Uterus (tissue), 4 donors: ENCODE results near the gene RO60. TPM values are rescaled to one million over a fixed set of nuclear protein-coding genes. Genes with fewer than 3 reads are reported as not detected.

Source experiments
- DNase-seq, 2 donors: peaks; one replicate each; pipeline ENCODE4 v3.0.0-alpha.2; 2019 to 2020
- H3K27ac ChIP-seq, 2 donors: fragments of 200-600 bp; sonication (generic); 1 replicate in 1 of 2; 2 replicates in 1 of 2; pipeline ENCODE4 v1.5.1; 2016 to 2018
- H3K27me3 ChIP-seq, 2 donors: fragments of 200-600 bp; sonication (generic); one replicate each; pipeline ENCODE4 v1.5.1; 2018 to 2019; ENCODE audit warnings: control low read depth in 1 of 2
- H3K36me3 ChIP-seq, 2 donors: fragments of 200-600 bp; sonication (generic); one replicate each; pipeline ENCODE4 v1.5.1; 2019; ENCODE audit warnings: control low read depth in 1 of 2
- H3K4me1 ChIP-seq, 2 donors: fragments of 200-600 bp; sonication (generic); one replicate each; pipeline ENCODE4 v1.5.1; 2018 to 2019; ENCODE audit warnings: control low read depth in 1 of 2
- H3K4me3 ChIP-seq, 2 donors: fragments of 200-600 bp; sonication (generic); 1 replicate in 1 of 2; 2 replicates in 1 of 2; pipeline ENCODE4 v1.5.1; 2018 to 2019; ENCODE audit warnings: mild to moderate bottlenecking in 1 of 2
- H3K9me3 ChIP-seq, 2 donors: fragments of 200-600 bp; sonication (generic); one replicate each; pipeline ENCODE4 v1.5.1; 2019; ENCODE audit warnings: control low read depth in 1 of 2
- CTCF ChIP-seq, 4 experiments: fragments of 200-600 bp in 2 of 4; fragments of 450-650 bp in 2 of 4; sonication (generic) in 2 of 4; IDR thresholded peaks; one replicate each; pipeline ENCODE4 v1.5.1; 2016 to 2019; ENCODE audit warnings: antibody characterized with exemption in 4 of 4, mild to moderate bottlenecking in 2 of 4, moderate library complexity in 1 of 4
- POLR2A ChIP-seq, 2 donors: fragments of 450-650 bp; IDR thresholded peaks; one replicate each; pipeline ENCODE4 v1.6.1; 2016; ENCODE audit warnings: antibody characterized with exemption in 2 of 2, mild to moderate bottlenecking in 1 of 2, moderate library complexity in 1 of 2
- intact Hi-C: fragments of 100-400 bp; cut with DNase I; formaldehyde crosslinking; loops from one replicate; pipeline ENCODE4 v1.15.1; 2023; ENCODE audit warnings: low total_unique reads
- total RNA-seq, 4 donors: library from RNA; depleted of rRNA in 3 of 4; stranded (reverse); fragments of >200 nt in 3 of 4; gene quantifications; one replicate each; pipeline versions ENCODE4 v1.1.0 to v1.2.4, GENCODE V29; 2014 to 2023
- donor health status: DM: yes; HTN: yes; CAD: no.

Gene RO60
- 100 to 1,000 TPM in 2 of 4 donors, 10 to 100 TPM in 2; 68.9 to 290 (median 98.1) TPM for total RNA-seq

- H3K36me3 ChIP-seq = no peaks in the 10 kb centered on the region
- peak within 1 kb of the TSS; percentile 93 to 95 for H3K27ac ChIP-seq
- intact Hi-C loops = loop anchor here (10.0 kb wide), 1 partner anchor 45 kb away; the partner anchor contains the start of gene GLRX2
- TF ChIP-seq POLR2A (IDR thresholded peaks at IDR 0.05) (peak; percentile 74 to 84), CTCF (IDR thresholded peaks at IDR 0.05) (peak in 2 of 4 experiments; percentile 22 to 59)
- DNase-seq = peak; percentile 96
- no peaks in the 10 kb centered on the region for H3K9me3 ChIP-seq
- H3K4me3 ChIP-seq = peak within 1 kb of the TSS; percentile 63 to 80
- peaks cover 0 to 4% of the 10 kb centered on the region in 2 donors for H3K4me1 ChIP-seq
- no peaks in the 10 kb centered on the region for H3K27me3 ChIP-seq
Observed at GRCh38 chr1:193059282-193060114, at the start of gene RO60, which contains the start of gene UCHL5. RO60 (plus strand) TSS chr1:193059612; CDS start chr1:193069055, 9,443 bp downstream. UCHL5 (minus strand) TSS chr1:193059360; CDS start chr1:193059260, 100 bp downstream.

- H3K27ac ChIP-seq = no peak overlapping the region
- no peaks in the 10 kb centered on the region for H3K36me3 ChIP-seq
- intact Hi-C loops = no loop called here
- H3K27me3 ChIP-seq = no peaks in the 10 kb centered on the region
- TF ChIP-seq POLR2A (IDR thresholded peaks at IDR 0.05) (no peak), CTCF (IDR thresholded peaks at IDR 0.05) (no peak)
- no peaks in the 10 kb centered on the region for H3K4me1 ChIP-seq
- H3K4me3 ChIP-seq = no peak overlapping the region
- H3K9me3 ChIP-seq = no peaks in the 10 kb centered on the region
- no peak for DNase-seq
Observed at GRCh38 chr1:193011406-193011805, 48.0 kb upstream of the RO60 start.

GRCh38 chr1:193013005-193013404 is 46.4 kb upstream of the RO60 start:
- intact Hi-C loops = no loop called here
- peak overlapping the region in 1 of 2 donors; percentile 21 for H3K27ac ChIP-seq
- TF ChIP-seq CTCF (IDR thresholded peaks at IDR 0.05) (no peak), POLR2A (IDR thresholded peaks at IDR 0.05) (no peak)
- H3K4me3 ChIP-seq = no peak overlapping the region
- no peaks in the 10 kb centered on the region for H3K4me1 ChIP-seq
- H3K27me3 ChIP-seq = no peaks in the 10 kb centered on the region
- no peak for DNase-seq
- no peaks in the 10 kb centered on the region for H3K36me3 ChIP-seq
- H3K9me3 ChIP-seq = no peaks in the 10 kb centered on the region

- Histone ChIP-seq H3K4me3 (no peak overlapping the region), H3K9me3 (no peaks in the 10 kb centered on the region), H3K36me3 (no peaks in the 10 kb centered on the region), H3K4me1 (no peaks in the 10 kb centered on the region), H3K27ac (peak overlapping the region in 1 of 2 donors; percentile 21), H3K27me3 (no peaks in the 10 kb centered on the region)
- intact Hi-C loops = no loop called here
- no peak for TF ChIP-seq POLR2A (IDR thresholded peaks at IDR 0.05)
- no peak for TF ChIP-seq CTCF (IDR thresholded peaks at IDR 0.05)
- DNase-seq = no peak
Observed at GRCh38 chr1:193013707-193014106, 45.7 kb upstream of the RO60 start.

GRCh38 chr1:193014400-193014799 is 45.0 kb upstream of the RO60 start:
- H3K4me1 ChIP-seq = no peaks in the 10 kb centered on the region
- no peaks in the 10 kb centered on the region for H3K27me3 ChIP-seq
- H3K4me3 ChIP-seq = no peak overlapping the region
- no peak for TF ChIP-seq POLR2A (IDR thresholded peaks at IDR 0.05)
- no peak for TF ChIP-seq CTCF (IDR thresholded peaks at IDR 0.05)
- intact Hi-C loops = no loop called here
- no peak for DNase-seq
- no peaks in the 10 kb centered on the region for H3K9me3 ChIP-seq
- peak overlapping the region in 1 of 2 donors; percentile 21 for H3K27ac ChIP-seq
- H3K36me3 ChIP-seq = no peaks in the 10 kb centered on the region
